GM12864 (cell line): ENCODE data around the gene APCDD1L.

Experiments used
- DNase-seq: peaks from one replicate; pipeline ENCODE4 v3.0.0-alpha.2; 2011; ENCODE audit warnings: low read depth
- H3K4me3 ChIP-seq: 2 replicates; pipeline ENCODE4 v1.5.1; 2011; ENCODE audit warnings: mild to moderate bottlenecking, low read depth, low read length, control low read depth
- CTCF ChIP-seq: IDR thresholded peaks from 2 replicates; pipeline ENCODE4 v1.5.1; 2011; ENCODE audit warnings: low read depth, mild to moderate bottlenecking, moderate library complexity, low read length, control low read depth, inconsistent platforms; ENCODE audit errors: missing control alignments

APCDD1L gene

DNA sequence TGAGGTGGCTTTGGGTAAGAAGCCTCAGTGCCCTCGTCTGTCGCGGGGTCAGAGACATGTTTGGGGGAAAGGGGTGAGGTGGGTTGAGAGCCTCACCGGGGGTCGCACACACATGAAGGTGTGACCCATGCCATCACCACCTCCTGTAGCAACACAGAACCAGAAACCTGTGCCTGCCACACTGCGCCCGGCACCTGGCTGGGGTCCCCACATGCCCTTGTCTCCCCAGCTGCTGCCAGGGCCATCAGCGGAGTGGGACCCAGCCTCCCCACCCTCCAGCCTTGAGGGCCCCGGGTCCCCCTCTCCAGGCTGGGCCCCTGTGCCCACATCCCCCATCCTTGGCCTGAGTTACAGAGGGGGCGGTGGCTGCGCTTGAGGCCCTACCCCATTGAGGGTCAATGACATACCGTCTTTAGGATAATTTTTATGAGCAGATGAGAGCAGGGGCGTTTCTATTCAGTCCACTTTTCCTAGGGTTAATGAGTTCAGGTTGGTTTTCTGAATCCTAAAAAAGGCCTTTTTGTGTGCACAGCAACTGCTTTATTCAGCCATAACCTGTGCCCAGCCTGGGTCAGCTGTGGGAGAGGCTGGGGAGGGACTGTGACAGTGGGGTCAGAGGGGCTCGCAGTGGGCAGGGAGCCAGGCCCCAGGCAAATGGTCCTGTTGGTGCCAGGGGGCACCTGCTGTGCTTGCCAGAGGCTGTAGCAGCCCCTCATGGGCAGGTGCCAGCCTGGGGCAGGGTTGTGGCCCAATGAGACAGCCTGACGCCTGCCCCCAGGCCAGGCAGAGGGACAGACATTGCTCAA lies 19.4 kb downstream of the APCDD1L start:
- no peak for TF ChIP-seq CTCF
- H3K4me3 ChIP-seq, result no peak overlapping the region
- DNase-seq, result no peak

DNA sequence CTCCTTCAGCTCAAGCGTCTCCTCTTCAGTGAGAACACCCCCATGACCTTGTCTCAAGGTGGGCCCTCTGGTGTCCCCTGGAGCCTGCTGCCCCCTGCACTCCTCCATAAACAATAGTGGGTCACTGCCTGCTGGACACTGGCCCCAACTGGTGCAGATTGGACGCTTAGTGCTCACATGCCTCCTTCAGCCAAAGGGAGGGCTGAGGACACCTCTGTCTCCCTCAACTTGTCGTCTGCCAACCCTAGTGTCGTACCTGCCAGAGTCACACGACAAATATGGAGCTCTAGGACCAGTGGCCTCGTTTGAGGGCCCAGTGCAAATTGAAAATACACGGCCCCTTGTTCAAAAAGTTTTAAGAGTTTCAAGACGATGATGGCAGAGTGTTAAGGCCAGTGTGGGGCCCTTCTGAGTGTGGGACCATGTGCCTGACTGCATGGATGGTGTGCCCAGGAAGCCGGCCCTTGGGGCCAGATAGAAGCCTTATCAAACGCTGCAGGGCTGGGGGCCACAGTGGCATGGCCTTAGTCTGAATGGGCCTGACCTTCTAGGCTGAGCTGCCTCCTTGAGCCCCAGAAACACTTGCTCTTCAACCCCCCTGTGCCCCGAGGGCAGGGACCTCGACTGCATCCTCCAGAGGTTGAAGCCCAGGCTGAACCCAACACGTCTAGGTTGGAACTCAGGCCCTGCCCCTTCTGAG lies 20.1 kb downstream of the APCDD1L start:
- no peak for DNase-seq
- no peak overlapping the region for H3K4me3 ChIP-seq
- no peak for TF ChIP-seq CTCF

GRCh38 chr20:58492795-58493524 lies 22.2 kb downstream of the APCDD1L start:
- no peak for DNase-seq
- H3K4me3 ChIP-seq, result no peak overlapping the region
- no peak for TF ChIP-seq CTCF

DNA sequence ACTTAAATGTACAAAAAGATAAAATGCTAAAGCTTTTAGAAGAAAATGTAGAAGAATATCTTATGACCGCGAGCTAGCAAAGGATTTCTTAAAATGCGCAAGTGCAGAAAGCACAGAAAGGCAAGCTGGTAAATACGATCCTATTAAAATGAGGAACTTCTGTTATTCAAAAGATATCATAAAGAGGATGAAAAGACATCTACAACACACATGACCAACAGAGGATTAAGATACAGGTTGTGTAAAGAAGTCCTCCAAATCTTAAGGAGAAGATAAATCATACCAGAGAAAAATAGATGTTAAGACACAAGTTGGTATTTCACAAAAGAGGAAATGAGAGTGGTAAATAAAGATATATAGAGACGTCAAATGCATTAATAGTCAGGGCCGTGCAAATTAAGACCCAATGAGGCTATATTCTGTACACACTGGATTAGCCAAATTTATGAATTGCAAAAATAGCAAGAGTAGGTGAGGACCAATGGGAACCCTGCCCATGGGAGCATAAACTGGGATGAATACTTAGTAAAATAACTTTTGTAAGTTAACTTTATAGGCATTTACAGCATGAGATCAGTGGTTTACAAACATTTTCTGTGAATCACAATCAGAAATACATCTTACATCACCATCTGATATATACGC lies 23.0 kb downstream of the APCDD1L start:
- no peak for TF ChIP-seq CTCF
- no peak overlapping the region for H3K4me3 ChIP-seq
- DNase-seq, result no peak

DNA sequence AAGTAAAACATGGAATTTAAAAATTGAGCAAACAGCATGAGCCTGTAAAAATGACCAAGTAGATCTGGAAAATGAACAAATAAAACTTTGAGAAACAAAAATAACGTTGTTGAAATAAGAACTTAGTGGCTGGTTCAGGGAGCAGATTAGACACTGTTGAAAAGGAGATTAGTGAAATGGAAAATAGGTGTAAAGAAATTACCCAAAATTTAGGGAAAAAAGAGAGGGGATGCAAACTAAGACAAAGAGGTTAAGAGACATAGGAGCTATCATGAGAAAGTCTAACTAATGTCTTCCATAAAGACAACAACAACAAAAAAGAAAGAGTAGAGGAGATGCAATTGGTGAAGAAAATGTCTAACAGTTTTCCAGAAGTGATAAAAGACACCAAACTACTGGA lies 29.0 kb downstream of the APCDD1L start:
- H3K4me3 ChIP-seq, result no peak overlapping the region
- TF ChIP-seq CTCF, result no peak
- no peak for DNase-seq

- DNase-seq, result no peak
- no peak overlapping the region for H3K4me3 ChIP-seq
- TF ChIP-seq CTCF, result no peak
Observed at GRCh38 chr20:58485393-58485792, 29.8 kb downstream of the APCDD1L start.
